Pancreas (tissue), 10 donors: Measurements from ENCODE around the gene C10orf95. TPM values are rescaled to one million over a fixed set of nuclear protein-coding genes. Genes with fewer than 3 reads are reported as not detected.
A peak's percentile ranks its signal among the peaks of the same experiment; 100 is the strongest.

Experiments
- ATAC-seq, 4 donors: fragments of 200-7000 bp; cut with Tn5 transposase; one replicate each; pipeline versions ENCODE4 v1.8.0 to v1.9.1; 2020; ENCODE audit warnings: mild to moderate bottlenecking in 4 of 4, moderate library complexity in 4 of 4
- DNase-seq, 6 donors: peaks; one replicate each; pipeline ENCODE4 v3.0.0-alpha.2; 2020
- FAIRE-seq: peaks from 2 replicates; lab custom pipeline; 2012; peaks lifted over from hg19 to GRCh38; lab: Jason Lieb, UNC
- H3K27ac ChIP-seq, 4 donors: fragments of 200-600 bp; sonication (generic); 1 replicate in 3 of 4; 2 replicates in 1 of 4; pipeline versions ENCODE4 v1.5.0 to v1.8.0; 2020
- H3K27me3 ChIP-seq, 4 donors: fragments of 200-600 bp; one replicate each; pipeline ENCODE4 v1.8.0; 2021
- H3K36me3 ChIP-seq, 3 donors: fragments of 200-600 bp; sonication (generic) in 1 of 3; one replicate each; pipeline versions ENCODE4 v1.5.0 to v1.8.0; 2020 to 2021
- H3K4me1 ChIP-seq, 3 donors: fragments of 200-600 bp; one replicate each; pipeline ENCODE4 v1.8.0; 2021
- H3K4me3 ChIP-seq, 4 donors: fragments of 200-600 bp; sonication (generic) in 2 of 4; one replicate each; pipeline versions ENCODE4 v1.5.0 to v1.8.0; 2020 to 2021
- H3K9me3 ChIP-seq, 4 donors: fragments of 200-600 bp; one replicate each; pipeline ENCODE4 v1.8.0; 2021
- CTCF ChIP-seq, 4 donors: fragments of 200-600 bp; sonication (generic) in 3 of 4; IDR thresholded peaks; one replicate each; pipeline versions ENCODE4 v1.5.0 to v1.8.0; 2021; ENCODE audit warnings: antibody characterized with exemption in 4 of 4
- WGBS, 2 donors: extraction: QIAGEN DNeasy Blood & Tissue Kit; methylation state at CpG; one replicate each; pipeline ENCODE4 v1.1.7; 2013; 5-methylcytosine and 5-hydroxymethylcytosine counted together
- intact Hi-C, 3 donors: fragments of 100-400 bp; cut with DNase I; formaldehyde crosslinking; loops; one replicate each; pipeline versions ENCODE4 v1.11.1 to v1.14.2; 2022
- polyA plus RNA-seq, 2 donors: library from polyadenylated mRNA; stranded (reverse); fragments of 200-250 nt; gene quantifications; one replicate each; pipeline ENCODE4 v1.2.3, GENCODE V29; 2013
- total RNA-seq, 6 donors: library from RNA; stranded (reverse); fragmentation: NEBNext Ultra II Directional in 4 of 6; extraction: Animal tissue kit (Norgen Biotek cat#: 25700) in 4 of 6; gene quantifications; one replicate each; pipeline versions ENCODE4 v1.2.1 to v1.2.4, GENCODE V29; 2021 to 2023
- donor health status: healthy with polysubstance abuse.
- donor health status: DM: no; HTN: no; CAD: no; lungs with moderate emphysema.
- donor health status: DM: no; HTN: no; CAD: no.
- donor health status: control.
- donor health status: control.
- donor health status: Bipolar disorder and iron deficiency.
- donor health status: DM: yes; HTN: yes; CAD: no.
- donor health status: DM: no; HTN: no; CAD: no.
- donor health status: DM: no; HTN: no; CAD: no.
- donor health status: DM: yes; HTN: yes; CAD: no.

Gene C10orf95
- total and polyA plus RNA-seq, 8 donors = 0.37 to 1.2 (median 0.46) TPM

DNA sequence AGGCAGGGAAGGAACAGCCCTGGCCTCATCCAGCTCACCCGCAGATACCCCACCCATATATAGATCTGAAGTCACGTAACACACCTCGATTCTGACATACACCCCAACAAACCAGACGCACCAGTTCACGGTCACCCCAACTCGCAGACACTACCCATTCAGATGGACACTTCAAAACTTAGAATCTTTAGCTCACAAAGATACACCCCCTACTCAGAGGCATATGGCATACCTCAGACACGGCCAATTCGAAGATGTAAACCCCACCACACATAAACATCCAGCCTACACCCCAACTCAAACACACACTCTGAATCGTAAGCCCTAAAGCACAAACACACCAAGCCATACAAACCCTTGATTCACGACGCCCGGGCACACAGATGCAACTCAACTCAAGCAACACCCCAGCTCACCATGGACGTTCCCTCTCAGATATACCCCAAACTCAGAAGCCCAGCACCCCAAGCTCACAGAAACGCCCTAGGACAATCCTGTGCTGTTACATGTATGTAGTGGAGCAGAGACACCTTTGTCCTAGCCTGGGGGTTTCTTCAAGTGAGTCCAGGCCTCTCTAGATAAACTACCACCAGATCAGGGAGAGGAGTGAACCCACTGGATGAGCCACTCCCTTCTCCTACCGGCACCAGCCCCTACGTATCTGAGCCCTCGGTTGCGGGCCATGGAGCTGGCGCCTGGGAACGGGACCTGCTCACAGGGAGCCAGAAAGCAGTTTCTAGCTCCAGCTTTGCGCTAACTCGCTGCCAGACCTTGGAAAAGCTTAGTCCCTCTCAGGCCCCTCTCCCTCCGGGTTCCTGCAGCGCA lies 41.5 kb downstream of the C10orf95 start:
- WGBS, 2 donors = 23 to 28% methylated on average over 23 to 24 of the region's 24 CpGs
- ATAC-seq (peak in 1 of 4 donors; percentile 16), DNase-seq (peak in 1 of 6 donors; percentile 54), FAIRE-seq (no peak)
- H3K4me3 ChIP-seq = peak overlapping the region in 1 of 4 donors; percentile 41
- no peaks in the 10 kb centered on the region for H3K4me1 ChIP-seq
- intact Hi-C loops = loop anchor here in 1 of 3 donors (10.0 kb wide), 1 partner anchor 175 kb away; no protein-coding TSS in a partner anchor
- no peaks in the 10 kb centered on the region for H3K9me3 ChIP-seq
- peaks cover 0 to 20% (median 2%) of the 10 kb centered on the region in 4 donors for H3K27me3 ChIP-seq
- H3K27ac ChIP-seq = no peak overlapping the region
- TF ChIP-seq CTCF (IDR thresholded peaks at IDR 0.05) = no peak
- no peaks in the 10 kb centered on the region for H3K36me3 ChIP-seq

DNA sequence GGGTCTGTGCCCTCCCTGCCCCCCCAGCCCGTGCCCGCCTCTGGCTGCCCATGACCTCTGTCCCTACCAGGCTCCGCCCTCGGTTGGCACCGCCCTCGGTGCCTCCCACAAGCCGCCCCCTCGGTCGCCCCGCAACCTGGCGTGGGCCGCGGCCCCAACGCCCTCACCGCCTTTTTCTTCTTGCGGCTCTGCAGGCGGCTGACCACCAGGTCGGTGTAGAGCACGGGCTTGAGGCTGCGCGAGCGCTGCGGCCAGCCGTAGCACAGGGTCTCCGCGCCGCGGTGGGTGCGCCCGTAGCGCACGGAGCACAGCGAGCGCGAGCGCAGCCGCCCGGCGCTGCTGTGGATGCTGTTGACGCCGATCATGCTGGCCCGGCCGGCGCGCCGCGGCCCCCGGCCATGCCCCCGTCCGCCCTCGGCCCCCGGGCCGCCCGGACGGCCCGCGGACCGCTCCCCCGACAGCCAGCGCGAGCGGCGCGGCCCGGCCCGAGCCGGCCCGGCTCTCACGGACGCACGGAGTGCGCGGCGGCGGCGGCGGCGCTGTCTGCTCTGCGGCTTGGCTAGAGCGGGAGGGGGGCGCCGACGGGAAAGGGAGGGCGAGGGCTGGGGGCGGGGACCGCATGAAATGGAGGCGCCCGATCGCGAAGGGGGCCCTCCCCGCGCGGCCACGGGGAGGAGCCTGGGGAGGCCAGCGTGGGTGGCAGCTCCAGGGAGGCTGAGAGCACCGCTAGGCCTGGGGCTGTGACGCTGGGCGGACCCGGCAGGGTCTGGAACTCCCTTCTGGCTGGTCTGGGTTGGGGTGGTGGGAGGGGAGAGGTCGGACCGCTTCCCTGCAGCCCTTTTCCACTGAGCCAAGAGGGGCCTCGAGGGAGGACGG lies 42.4 kb downstream of the C10orf95 start:
- Histone ChIP-seq H3K4me1 (no peaks in the 10 kb centered on the region), H3K27me3 (peaks cover 0 to 20% (median 2%) of the 10 kb centered on the region in 4 donors), H3K4me3 (peak overlapping the region in 2 of 4 donors; percentile 20 to 41), H3K9me3 (no peaks in the 10 kb centered on the region), H3K36me3 (no peaks in the 10 kb centered on the region), H3K27ac (no peak overlapping the region)
- ATAC-seq = peak in 3 of 4 donors; percentile 55 to 70 (median 56)
- WGBS, 2 donors = 1 to 2% methylated on average over 54 to 103 of the region's 103 CpGs
- intact Hi-C loops = loop anchor here in 1 of 3 donors (10.0 kb wide), 1 partner anchor 176 kb away; no protein-coding TSS in a partner anchor
- TF ChIP-seq CTCF (IDR thresholded peaks at IDR 0.05) = no peak
- DNase-seq = peak in 3 of 6 donors; percentile 48 to 73 (median 69)
- no peak for FAIRE-seq

GRCh38 chr10:102408131-102408727 lies 43.1 kb downstream of the C10orf95 start:
- DNase-seq = no peak
- intact Hi-C loops = loop anchor here in 1 of 3 donors (10.0 kb wide), 1 partner anchor 177 kb away; no protein-coding TSS in a partner anchor
- peaks cover 0 to 20% (median 2%) of the 10 kb centered on the region in 4 donors for H3K27me3 ChIP-seq

More at GRCh38 chr10:102408131-102408727, 43.1 kb downstream of the C10orf95 start:
- peak overlapping the region in 2 of 4 donors; percentile 20 to 41 for H3K4me3 ChIP-seq
- H3K9me3 ChIP-seq = no peaks in the 10 kb centered on the region
- no peaks in the 10 kb centered on the region for H3K4me1 ChIP-seq
- TF ChIP-seq CTCF (IDR thresholded peaks at IDR 0.05) = no peak
- H3K27ac ChIP-seq = no peak overlapping the region
- 52 to 53% methylated on average over 14 of the region's 14 CpGs for WGBS, 2 donors
- no peaks in the 10 kb centered on the region for H3K36me3 ChIP-seq
- FAIRE-seq = no peak
- ATAC-seq = no peak
